SK-N-SH treated with all-trans-retinoic acid at 6 μM for 48 hours (cell line): ENCODE results near the gene INO80C.

Source experiments
- ATAC-seq: fragments of 200-7000 bp; cut with Tn5 transposase; 3 replicates; pipeline ENCODE4 v1.9.1; 2020; ENCODE audit warnings: mild to moderate bottlenecking, moderate library complexity
- ARNTL ChIP-seq: fragments of 450-650 bp; formaldehyde crosslinking; IDR thresholded peaks from 2 replicates; pipeline ENCODE4 v1.5.0; 2020; ENCODE audit warnings: low read depth, mild to moderate bottlenecking, moderate library complexity, borderline replicate concordance
- BACH2 ChIP-seq: fragments of 250-450 bp; sonication (Bioruptor Pico); IDR thresholded peaks from 2 replicates; pipeline ENCODE4 v1.9.0; 2021; ENCODE audit warnings: mild to moderate bottlenecking, borderline replicate concordance
- CREB5 ChIP-seq: fragments of 250-450 bp; sonication (Bioruptor Pico); IDR thresholded peaks from 2 replicates; pipeline ENCODE4 v1.5.1; 2020; ENCODE audit warnings: low read depth, mild to moderate bottlenecking, moderate library complexity
- CSDC2 ChIP-seq: fragments of 250-450 bp; sonication (Bioruptor Pico); IDR thresholded peaks from 2 replicates; pipeline ENCODE4 v1.5.0; 2020; ENCODE audit warnings: mild to moderate bottlenecking, moderate library complexity
- ESRRG ChIP-seq: fragments of 250-450 bp; sonication (Bioruptor Pico); IDR thresholded peaks from 2 replicates; pipeline ENCODE4 v1.6.1; 2021; ENCODE audit warnings: mild to moderate bottlenecking
- GLIS3 ChIP-seq: fragments of 250-450 bp; sonication (Bioruptor Pico); IDR thresholded peaks from 2 replicates; pipeline ENCODE4 v1.5.0; 2020; ENCODE audit warnings: mild to moderate bottlenecking, moderate library complexity
- ISL1 ChIP-seq: fragments of 250-450 bp; sonication (Bioruptor Pico); IDR thresholded peaks from 2 replicates; pipeline ENCODE4 v2.1.2; 2022; ENCODE audit warnings: mild to moderate bottlenecking, moderate library complexity
- OSR1 ChIP-seq: fragments of 250-450 bp; sonication (Bioruptor Pico); IDR thresholded peaks from 2 replicates; pipeline ENCODE4 v1.8.0; 2022; ENCODE audit warnings: moderate library complexity, mild to moderate bottlenecking, inconsistent platforms
- PPARA ChIP-seq: fragments of 250-450 bp; sonication (Bioruptor Pico); IDR thresholded peaks from 2 replicates; pipeline ENCODE4 v1.5.0; 2020; ENCODE audit warnings: mild to moderate bottlenecking, borderline replicate concordance
- RARB ChIP-seq: fragments of 250-450 bp; sonication (Bioruptor Pico); IDR thresholded peaks from 2 replicates; pipeline ENCODE4 v1.8.0; 2021; ENCODE audit warnings: mild to moderate bottlenecking, moderate library complexity
- SNAI2 ChIP-seq: fragments of 250-450 bp; sonication (Bioruptor Pico); IDR thresholded peaks from 2 replicates; pipeline ENCODE4 v1.5.0; 2020; ENCODE audit warnings: mild to moderate bottlenecking, moderate library complexity
- TCF4 ChIP-seq: fragments of 250-450 bp; sonication (Bioruptor Pico); IDR thresholded peaks from 2 replicates; pipeline ENCODE4 v1.8.0; 2021; ENCODE audit warnings: mild to moderate bottlenecking, moderate library complexity, borderline replicate concordance
- TOX ChIP-seq: fragments of 250-450 bp; sonication (Bioruptor Pico); IDR thresholded peaks from 2 replicates; pipeline ENCODE4 v1.8.0; 2021; ENCODE audit warnings: mild to moderate bottlenecking, moderate library complexity, borderline replicate concordance
- ZC3H10 ChIP-seq: fragments of 250-450 bp; sonication (Bioruptor Pico); IDR thresholded peaks from 2 replicates; pipeline ENCODE4 v1.5.1; 2021; ENCODE audit warnings: mild to moderate bottlenecking, moderate library complexity
- ZFP3 ChIP-seq: fragments of 250-450 bp; sonication (Bioruptor Pico); IDR thresholded peaks from 2 replicates; pipeline ENCODE4 v1.5.0; 2020; ENCODE audit warnings: mild to moderate bottlenecking, moderate library complexity
- ZFP30 ChIP-seq: fragments of 450-650 bp; formaldehyde crosslinking; IDR thresholded peaks from 2 replicates; pipeline ENCODE4 v1.5.0; 2022; ENCODE audit warnings: mild to moderate bottlenecking, moderate library complexity
- ZNF565 ChIP-seq: fragments of 450-650 bp; formaldehyde crosslinking; conservative IDR thresholded peaks from 2 replicates; pipeline ENCODE4 v1.5.0; 2020; ENCODE audit warnings: low read depth, mild to moderate bottlenecking, moderate library complexity
- ZNF70 ChIP-seq: fragments of 450-650 bp; formaldehyde crosslinking; IDR thresholded peaks from 2 replicates; pipeline ENCODE4 v1.5.0; 2020; ENCODE audit warnings: mild to moderate bottlenecking, moderate library complexity
- ZNF8 ChIP-seq: fragments of 450-650 bp; formaldehyde crosslinking; IDR thresholded peaks from 2 replicates; pipeline ENCODE4 v1.5.0; 2020; ENCODE audit warnings: mild to moderate bottlenecking, moderate library complexity
- TF ChIP-seq, protein P1 (sequence below): fragments of 250-450 bp; sonication (Bioruptor Pico); IDR thresholded peaks from 2 replicates; pipeline ENCODE4 v1.5.0; 2020; ENCODE audit warnings: mild to moderate bottlenecking, moderate library complexity
- TF ChIP-seq, protein P2 (sequence below): fragments of 250-450 bp; sonication (Bioruptor Pico); IDR thresholded peaks from 2 replicates; pipeline ENCODE4 v1.8.0; 2020; ENCODE audit warnings: mild to moderate bottlenecking, moderate library complexity, borderline replicate concordance
- TF ChIP-seq, protein P3 (sequence below): fragments of 250-450 bp; sonication (Bioruptor Pico); IDR thresholded peaks from 2 replicates; pipeline ENCODE4 v1.5.1; 2021; ENCODE audit warnings: mild to moderate bottlenecking, moderate library complexity
- TF ChIP-seq, protein P4 (sequence below): fragments of 250-450 bp; sonication (Bioruptor Pico); IDR thresholded peaks from 2 replicates; pipeline ENCODE4 v1.8.0; 2021; ENCODE audit warnings: low read depth, mild to moderate bottlenecking, moderate library complexity, borderline replicate concordance

The INO80C gene

GRCh38 chr18:35444636-35445035 is 53.1 kb downstream of the INO80C start:
- no peak for TF ChIP-seq GLIS3
- TF ChIP-seq, protein P1, sequence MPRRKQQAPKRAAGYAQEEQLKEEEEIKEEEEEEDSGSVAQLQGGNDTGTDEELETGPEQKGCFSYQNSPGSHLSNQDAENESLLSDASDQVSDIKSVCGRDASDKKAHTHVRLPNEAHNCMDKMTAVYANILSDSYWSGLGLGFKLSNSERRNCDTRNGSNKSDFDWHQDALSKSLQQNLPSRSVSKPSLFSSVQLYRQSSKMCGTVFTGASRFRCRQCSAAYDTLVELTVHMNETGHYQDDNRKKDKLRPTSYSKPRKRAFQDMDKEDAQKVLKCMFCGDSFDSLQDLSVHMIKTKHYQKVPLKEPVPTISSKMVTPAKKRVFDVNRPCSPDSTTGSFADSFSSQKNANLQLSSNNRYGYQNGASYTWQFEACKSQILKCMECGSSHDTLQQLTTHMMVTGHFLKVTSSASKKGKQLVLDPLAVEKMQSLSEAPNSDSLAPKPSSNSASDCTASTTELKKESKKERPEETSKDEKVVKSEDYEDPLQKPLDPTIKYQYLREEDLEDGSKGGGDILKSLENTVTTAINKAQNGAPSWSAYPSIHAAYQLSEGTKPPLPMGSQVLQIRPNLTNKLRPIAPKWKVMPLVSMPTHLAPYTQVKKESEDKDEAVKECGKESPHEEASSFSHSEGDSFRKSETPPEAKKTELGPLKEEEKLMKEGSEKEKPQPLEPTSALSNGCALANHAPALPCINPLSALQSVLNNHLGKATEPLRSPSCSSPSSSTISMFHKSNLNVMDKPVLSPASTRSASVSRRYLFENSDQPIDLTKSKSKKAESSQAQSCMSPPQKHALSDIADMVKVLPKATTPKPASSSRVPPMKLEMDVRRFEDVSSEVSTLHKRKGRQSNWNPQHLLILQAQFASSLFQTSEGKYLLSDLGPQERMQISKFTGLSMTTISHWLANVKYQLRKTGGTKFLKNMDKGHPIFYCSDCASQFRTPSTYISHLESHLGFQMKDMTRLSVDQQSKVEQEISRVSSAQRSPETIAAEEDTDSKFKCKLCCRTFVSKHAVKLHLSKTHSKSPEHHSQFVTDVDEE: no peak
- no peak for TF ChIP-seq RARB (CRISPR knock-in tag)
- no peak for TF ChIP-seq PPARA (CRISPR knock-in tag)
- TF ChIP-seq, protein P2, sequence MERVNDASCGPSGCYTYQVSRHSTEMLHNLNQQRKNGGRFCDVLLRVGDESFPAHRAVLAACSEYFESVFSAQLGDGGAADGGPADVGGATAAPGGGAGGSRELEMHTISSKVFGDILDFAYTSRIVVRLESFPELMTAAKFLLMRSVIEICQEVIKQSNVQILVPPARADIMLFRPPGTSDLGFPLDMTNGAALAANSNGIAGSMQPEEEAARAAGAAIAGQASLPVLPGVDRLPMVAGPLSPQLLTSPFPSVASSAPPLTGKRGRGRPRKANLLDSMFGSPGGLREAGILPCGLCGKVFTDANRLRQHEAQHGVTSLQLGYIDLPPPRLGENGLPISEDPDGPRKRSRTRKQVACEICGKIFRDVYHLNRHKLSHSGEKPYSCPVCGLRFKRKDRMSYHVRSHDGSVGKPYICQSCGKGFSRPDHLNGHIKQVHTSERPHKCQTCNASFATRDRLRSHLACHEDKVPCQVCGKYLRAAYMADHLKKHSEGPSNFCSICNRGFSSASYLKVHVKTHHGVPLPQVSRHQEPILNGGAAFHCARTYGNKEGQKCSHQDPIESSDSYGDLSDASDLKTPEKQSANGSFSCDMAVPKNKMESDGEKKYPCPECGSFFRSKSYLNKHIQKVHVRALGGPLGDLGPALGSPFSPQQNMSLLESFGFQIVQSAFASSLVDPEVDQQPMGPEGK (CRISPR knock-in tag): no peak
- no peak for TF ChIP-seq ZC3H10 (CRISPR knock-in tag)
- TF ChIP-seq OSR1 (CRISPR knock-in tag): no peak
- TF ChIP-seq ZNF565: no peak
- no peak for TF ChIP-seq ISL1
- TF ChIP-seq, protein P3, sequence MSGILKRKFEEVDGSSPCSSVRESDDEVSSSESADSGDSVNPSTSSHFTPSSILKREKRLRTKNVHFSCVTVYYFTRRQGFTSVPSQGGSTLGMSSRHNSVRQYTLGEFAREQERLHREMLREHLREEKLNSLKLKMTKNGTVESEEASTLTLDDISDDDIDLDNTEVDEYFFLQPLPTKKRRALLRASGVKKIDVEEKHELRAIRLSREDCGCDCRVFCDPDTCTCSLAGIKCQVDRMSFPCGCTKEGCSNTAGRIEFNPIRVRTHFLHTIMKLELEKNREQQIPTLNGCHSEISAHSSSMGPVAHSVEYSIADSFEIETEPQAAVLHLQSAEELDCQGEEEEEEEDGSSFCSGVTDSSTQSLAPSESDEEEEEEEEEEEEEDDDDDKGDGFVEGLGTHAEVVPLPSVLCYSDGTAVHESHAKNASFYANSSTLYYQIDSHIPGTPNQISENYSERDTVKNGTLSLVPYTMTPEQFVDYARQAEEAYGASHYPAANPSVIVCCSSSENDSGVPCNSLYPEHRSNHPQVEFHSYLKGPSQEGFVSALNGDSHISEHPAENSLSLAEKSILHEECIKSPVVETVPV (CRISPR knock-in tag): no peak
- TF ChIP-seq, protein P4, sequence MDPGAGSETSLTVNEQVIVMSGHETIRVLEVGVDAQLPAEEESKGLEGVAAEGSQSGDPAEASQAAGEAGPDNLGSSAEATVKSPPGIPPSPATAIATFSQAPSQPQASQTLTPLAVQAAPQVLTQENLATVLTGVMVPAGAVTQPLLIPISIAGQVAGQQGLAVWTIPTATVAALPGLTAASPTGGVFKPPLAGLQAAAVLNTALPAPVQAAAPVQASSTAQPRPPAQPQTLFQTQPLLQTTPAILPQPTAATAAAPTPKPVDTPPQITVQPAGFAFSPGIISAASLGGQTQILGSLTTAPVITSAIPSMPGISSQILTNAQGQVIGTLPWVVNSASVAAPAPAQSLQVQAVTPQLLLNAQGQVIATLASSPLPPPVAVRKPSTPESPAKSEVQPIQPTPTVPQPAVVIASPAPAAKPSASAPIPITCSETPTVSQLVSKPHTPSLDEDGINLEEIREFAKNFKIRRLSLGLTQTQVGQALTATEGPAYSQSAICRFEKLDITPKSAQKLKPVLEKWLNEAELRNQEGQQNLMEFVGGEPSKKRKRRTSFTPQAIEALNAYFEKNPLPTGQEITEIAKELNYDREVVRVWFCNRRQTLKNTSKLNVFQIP: no peak
- TF ChIP-seq CREB5: no peak
- no peak for TF ChIP-seq ESRRG (CRISPR knock-in tag)
- TF ChIP-seq CSDC2 (CRISPR knock-in tag): no peak
- TF ChIP-seq BACH2 (CRISPR knock-in tag): no peak
- no peak for TF ChIP-seq ARNTL (CRISPR knock-in tag)
- no peak for TF ChIP-seq ZNF8
- no peak for TF ChIP-seq ZFP30 (CRISPR knock-in tag)
- TF ChIP-seq ZNF70 (CRISPR knock-in tag): no peak
- no peak for TF ChIP-seq SNAI2 (CRISPR knock-in tag)
- ATAC-seq: no peak

DNA sequence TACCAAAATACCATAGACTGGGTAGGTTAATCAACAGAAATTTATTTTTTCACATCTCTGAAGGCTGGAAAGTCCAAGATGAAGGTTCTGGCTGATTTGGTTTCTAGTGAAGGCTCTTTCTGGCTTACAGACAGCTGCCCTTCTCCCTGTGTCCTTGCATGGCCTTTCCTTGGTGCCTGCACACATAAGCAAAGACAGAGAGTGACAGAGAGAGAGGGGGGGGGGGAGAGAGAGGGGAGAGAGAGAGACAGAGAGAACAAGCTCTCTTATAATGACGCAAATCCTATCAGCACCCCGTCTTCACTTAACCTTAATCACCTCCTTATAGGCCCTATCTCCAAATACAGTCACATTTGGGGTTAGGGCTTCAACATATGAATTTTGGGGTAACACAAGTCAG is 53.9 kb downstream of the INO80C start:
- TF ChIP-seq CSDC2 (CRISPR knock-in tag) (no peak), RARB (CRISPR knock-in tag) (no peak), SNAI2 (CRISPR knock-in tag) (no peak), ZFP3 (no peak)
- TF ChIP-seq, all 23 proteins: peak for 0
- ATAC-seq: no peak

- no peak for ATAC-seq
- TF ChIP-seq TOX (CRISPR knock-in tag): no peak
- no peak for TF ChIP-seq ZFP3
- TF ChIP-seq ZFP30 (CRISPR knock-in tag): no peak
- TF ChIP-seq ZNF70 (CRISPR knock-in tag): no peak
- no peak for TF ChIP-seq GLIS3
- no peak for TF ChIP-seq ZC3H10 (CRISPR knock-in tag)
- TF ChIP-seq SNAI2 (CRISPR knock-in tag): no peak
- no peak for TF ChIP-seq ZNF565
- TF ChIP-seq TCF4 (CRISPR knock-in tag): no peak
- TF ChIP-seq ARNTL (CRISPR knock-in tag): no peak
- no peak for TF ChIP-seq ISL1
- TF ChIP-seq OSR1 (CRISPR knock-in tag): no peak
- TF ChIP-seq, protein P3 (CRISPR knock-in tag): no peak
- TF ChIP-seq, protein P1: no peak
- TF ChIP-seq ZNF8: no peak
- no peak for TF ChIP-seq ESRRG (CRISPR knock-in tag)
- TF ChIP-seq RARB (CRISPR knock-in tag): no peak
These were observed 54.3 kb downstream of the INO80C start for GRCh38 chr18:35443434-35443833.
